PC-3 (cell line): ENCODE measurements around the gene KRTAP10-2. TPM values are rescaled to one million over a fixed set of nuclear protein-coding genes. Genes with fewer than 3 reads are reported as not detected.

Experiments
- ATAC-seq: fragments of 200-7000 bp; cut with Tn5 transposase; 2 replicates; pipeline ENCODE4 v1.9.1; 2020; ENCODE audit warnings: mild to moderate bottlenecking, moderate library complexity
- BruUV-seq: library from RNA; stranded (reverse); fragments of 400-500 nt; replicated peaks from 2 replicates; lab custom pipeline; 2021; lab: Mats Ljungman, UMichigan
- CTCF ChIA-PET: fragments of 300-600 bp; sonication (Branson Sonifier 250); formaldehyde crosslinking; loops from one replicate; lab custom pipeline; 2022; ENCODE audit warnings: antibody characterized with exemption; lab: Charles Lee
- POLR2A ChIA-PET: fragments of 300-600 bp; sonication (Branson Sonifier 250); formaldehyde crosslinking; loops from one replicate; lab custom pipeline; 2022; ENCODE audit warnings: antibody characterized with exemption; ENCODE audit not compliant: unreplicated experiment; lab: Charles Lee
- DNase-seq: peaks from one replicate; pipeline ENCODE4 v3.0.0-alpha.2; 2015
- H2AFZ ChIP-seq: fragments of 300-600 bp; sonication (generic); 2 replicates; pipeline ENCODE4 v1.6.0; 2016; ENCODE audit warnings: antibody characterized with exemption, low read length
- H3F3A ChIP-seq: fragments of 300-600 bp; sonication (generic); one replicate; pipeline ENCODE4 v1.6.0; 2017; ENCODE audit warnings: antibody characterized with exemption, low read length, control low read depth, mild to moderate bottlenecking; ENCODE audit not compliant: unreplicated experiment
- H3K27ac ChIP-seq: fragments of 300-600 bp; sonication (generic); 2 replicates; pipeline ENCODE4 v1.5.1; 2016; ENCODE audit warnings: mild to moderate bottlenecking, low read length
- H3K27me3 ChIP-seq: fragments of 300-600 bp; sonication (generic); 2 replicates; pipeline ENCODE4 v1.6.1; 2016; ENCODE audit warnings: low read length, mixed read lengths
- H3K36me3 ChIP-seq: fragments of 300-600 bp; sonication (generic); 2 replicates; pipeline ENCODE4 v1.6.1; 2016; ENCODE audit warnings: low read depth, mixed run types, low read length, mixed read lengths
- H3K4me1 ChIP-seq: fragments of 300-600 bp; sonication (generic); 2 replicates; pipeline ENCODE4 v1.5.1; 2016; ENCODE audit warnings: low read length; ENCODE audit not compliant: insufficient read depth
- H3K4me2 ChIP-seq: fragments of 300-600 bp; sonication (generic); 2 replicates; pipeline ENCODE4 v1.6.0; 2016; ENCODE audit warnings: low read length
- H3K4me3 ChIP-seq: fragments of 300-600 bp; sonication (generic); 2 replicates; pipeline ENCODE4 v1.5.1; 2016; ENCODE audit warnings: mild to moderate bottlenecking, low read length, mixed read lengths
- H3K79me2 ChIP-seq: fragments of 300-600 bp; sonication (generic); 2 replicates; pipeline ENCODE4 v1.6.1; 2017; ENCODE audit warnings: low read length, mixed read lengths
- H3K9ac ChIP-seq: fragments of 300-600 bp; sonication (generic); 2 replicates; pipeline ENCODE4 v1.6.0; 2016; ENCODE audit warnings: mild to moderate bottlenecking, low read length
- H3K9me2 ChIP-seq: fragments of 300-600 bp; sonication (generic); replicated peaks from 2 replicates; pipeline ENCODE4 v1.6.1; 2016; ENCODE audit warnings: mixed run types, low read length, mixed read lengths
- H3K9me3 ChIP-seq: fragments of 300-600 bp; sonication (generic); 2 replicates; pipeline ENCODE4 v1.6.1; 2016; ENCODE audit warnings: low read length, mixed read lengths
- H4K20me1 ChIP-seq: fragments of 300-600 bp; sonication (generic); 2 replicates; pipeline ENCODE4 v1.6.1; 2016; ENCODE audit warnings: low read length, mixed read lengths
- EZH2 ChIP-seq: fragments of 300-600 bp; sonication (generic); IDR thresholded peaks from one replicate; pipeline ENCODE4 v1.6.1; 2017; ENCODE audit warnings: antibody characterized with exemption, mild to moderate bottlenecking, low read length; ENCODE audit not compliant: unreplicated experiment
- EZH2phosphoT487 ChIP-seq: fragments of 300-600 bp; sonication (generic); IDR thresholded peaks from 2 replicates; pipeline ENCODE4 v1.6.1; 2018; ENCODE audit warnings: mild to moderate bottlenecking, antibody characterized with exemption, low read length, borderline replicate concordance
- intact Hi-C: fragments of 100-400 bp; cut with micrococcal nuclease; formaldehyde crosslinking; loops from 2 replicates; pipeline ENCODE4 v1.9.0; 2023
- total RNA-seq: library from RNA; depleted of rRNA; stranded (reverse); fragments of >200 nt; gene quantifications from 2 replicates; pipeline ENCODE4 v1.2.3, GENCODE V29; 2014; rRNA removed
- TF ChIP-seq, protein P1 (sequence below): fragments of 300-600 bp; sonication (generic); conservative IDR thresholded peaks from 2 replicates; pipeline ENCODE4 v1.5.1; 2017; ENCODE audit warnings: antibody characterized with exemption, low read depth, mild to moderate bottlenecking, low read length

The KRTAP10-2 gene
- total RNA-seq, 1 experiment from 2014 or later = not detected

DNA sequence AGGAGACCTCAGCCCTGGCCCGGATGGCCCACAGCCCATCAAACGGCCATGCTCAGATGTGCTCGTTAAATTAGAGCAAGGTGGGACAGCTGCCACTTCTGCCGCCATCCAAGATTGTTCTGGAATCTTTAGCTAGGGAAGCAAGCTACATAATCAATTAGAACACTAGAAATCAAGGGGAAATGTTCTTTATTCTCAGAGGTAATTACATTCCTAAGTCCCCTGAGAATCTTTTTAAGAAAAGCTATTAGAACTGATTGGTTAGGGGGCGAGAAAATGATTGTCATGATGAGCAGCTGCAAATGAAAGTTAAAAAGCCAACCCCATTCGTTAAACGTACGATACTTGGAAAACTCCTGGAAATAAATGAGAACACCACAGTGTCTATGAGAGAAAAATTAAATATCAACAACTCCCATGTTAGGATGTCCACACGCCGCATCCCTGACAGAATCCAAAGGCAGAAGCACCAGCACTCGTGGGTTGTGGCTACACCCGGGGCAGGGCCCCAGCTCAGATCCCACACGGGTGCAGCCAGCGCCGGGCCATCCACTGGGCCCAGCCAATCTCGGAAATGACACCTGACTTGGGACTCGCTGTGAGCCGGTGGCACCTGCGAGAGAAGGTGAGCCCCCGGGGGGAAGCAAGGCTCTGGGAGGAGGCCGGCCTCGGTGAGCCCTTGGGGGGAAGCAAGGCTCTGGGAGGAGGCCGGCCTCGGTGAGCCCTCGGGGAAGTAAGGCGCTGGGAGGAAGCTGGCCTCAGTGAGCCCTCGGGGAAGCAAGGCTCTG is 48.9 kb downstream of the KRTAP10-2 start:
- no peak overlapping the region for H3K9ac ChIP-seq
- intact Hi-C loops = no loop called here
- BruUV-seq = no TSS peak
- H3K27me3 ChIP-seq = peaks cover 16% of the 10 kb centered on the region; the same call in 1 of the 2 replicates
- no peaks in the 10 kb centered on the region for H3K79me2 ChIP-seq
- H2AFZ ChIP-seq = no peak overlapping the region
- no peaks in the 10 kb centered on the region for H3F3A ChIP-seq
- ChIA-PET POLR2A (no interaction called here), CTCF (no interaction called here)
- no peak overlapping the region for H3K4me3 ChIP-seq
- H3K36me3 ChIP-seq = no peaks in the 10 kb centered on the region
- ATAC-seq (no peak), DNase-seq (no peak)
- no peaks in the 10 kb centered on the region for H3K9me3 ChIP-seq
- TF ChIP-seq, protein P1, sequence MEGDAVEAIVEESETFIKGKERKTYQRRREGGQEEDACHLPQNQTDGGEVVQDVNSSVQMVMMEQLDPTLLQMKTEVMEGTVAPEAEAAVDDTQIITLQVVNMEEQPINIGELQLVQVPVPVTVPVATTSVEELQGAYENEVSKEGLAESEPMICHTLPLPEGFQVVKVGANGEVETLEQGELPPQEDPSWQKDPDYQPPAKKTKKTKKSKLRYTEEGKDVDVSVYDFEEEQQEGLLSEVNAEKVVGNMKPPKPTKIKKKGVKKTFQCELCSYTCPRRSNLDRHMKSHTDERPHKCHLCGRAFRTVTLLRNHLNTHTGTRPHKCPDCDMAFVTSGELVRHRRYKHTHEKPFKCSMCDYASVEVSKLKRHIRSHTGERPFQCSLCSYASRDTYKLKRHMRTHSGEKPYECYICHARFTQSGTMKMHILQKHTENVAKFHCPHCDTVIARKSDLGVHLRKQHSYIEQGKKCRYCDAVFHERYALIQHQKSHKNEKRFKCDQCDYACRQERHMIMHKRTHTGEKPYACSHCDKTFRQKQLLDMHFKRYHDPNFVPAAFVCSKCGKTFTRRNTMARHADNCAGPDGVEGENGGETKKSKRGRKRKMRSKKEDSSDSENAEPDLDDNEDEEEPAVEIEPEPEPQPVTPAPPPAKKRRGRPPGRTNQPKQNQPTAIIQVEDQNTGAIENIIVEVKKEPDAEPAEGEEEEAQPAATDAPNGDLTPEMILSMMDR = no peak
- TF ChIP-seq EZH2 = no peak
- no peak for TF ChIP-seq EZH2phosphoT487
- no peaks in the 10 kb centered on the region for H3K4me1 ChIP-seq
- H3K4me2 ChIP-seq = no peak overlapping the region
- H3K27ac ChIP-seq = no peak overlapping the region
- no peaks in the 10 kb centered on the region for H4K20me1 ChIP-seq
- no peaks in the 10 kb centered on the region for H3K9me2 ChIP-seq

Other genes with a start within 250 kb of the KRTAP10-2 start
- 16.1 and 18.4 TPM in 2 replicates for gene CFAP410, start 212.1 kb downstream of the KRTAP10-2 start, total RNA-seq
- 48.3 and 50.0 TPM in 2 replicates for gene TRPM2, start 197.9 kb downstream of the KRTAP10-2 start, total RNA-seq
- 3.1 and 4.1 TPM in 2 replicates for gene LRRC3, start 96.0 kb downstream of the KRTAP10-2 start, total RNA-seq
- not detected in 2 replicates for gene KRTAP10-1, start 11.3 kb downstream of the KRTAP10-2 start, total RNA-seq
- gene KRTAP10-3, start 7.3 kb upstream of the KRTAP10-2 start, total RNA-seq = not detected in 2 replicates
- not detected in 2 replicates for gene KRTAP10-4, start 22.2 kb upstream of the KRTAP10-2 start, total RNA-seq
- 0.98 TPM in 1 of 2 replicates, not detected in the other for gene KRTAP10-5, start 29.1 kb upstream of the KRTAP10-2 start, total RNA-seq
- not detected in 2 replicates for gene KRTAP10-6, start 41.0 kb upstream of the KRTAP10-2 start, total RNA-seq
- not detected in 2 replicates for gene KRTAP10-7, start 49.1 kb upstream of the KRTAP10-2 start, total RNA-seq
- gene KRTAP10-8, start 60.6 kb upstream of the KRTAP10-2 start, total RNA-seq = not detected in 2 replicates
- not detected in 2 replicates for gene KRTAP10-9, start 75.6 kb upstream of the KRTAP10-2 start, total RNA-seq
- not detected in 2 replicates for gene KRTAP10-10, start 85.9 kb upstream of the KRTAP10-2 start, total RNA-seq
- gene KRTAP10-11, start 94.9 kb upstream of the KRTAP10-2 start, total RNA-seq = not detected in 2 replicates
- not detected in 2 replicates for gene KRTAP12-4, start 103.2 kb upstream of the KRTAP10-2 start, total RNA-seq
- not detected in 2 replicates for gene KRTAP12-3, start 106.4 kb upstream of the KRTAP10-2 start, total RNA-seq
- gene KRTAP12-2, start 115.4 kb upstream of the KRTAP10-2 start, total RNA-seq = not detected in 2 replicates
- 0.62 and 0.86 TPM in 2 replicates for gene KRTAP12-1, start 130.7 kb upstream of the KRTAP10-2 start, total RNA-seq
- gene KRTAP10-12, start 145.7 kb upstream of the KRTAP10-2 start, total RNA-seq = not detected in 2 replicates
- gene TSPEAR, start 160.1 kb upstream of the KRTAP10-2 start, total RNA-seq = 2.1 and 3.2 TPM in 2 replicates